GM19452 (cell line): ENCODE results near the gene SLC35B2.

ENCODE experiments used
- ATAC-seq: cut with Tn5 transposase; IDR thresholded peaks from one replicate; pipeline ENCODE4 v1.9.1; 2021; ENCODE audit not compliant: unreplicated experiment

Gene SLC35B2, protein sequence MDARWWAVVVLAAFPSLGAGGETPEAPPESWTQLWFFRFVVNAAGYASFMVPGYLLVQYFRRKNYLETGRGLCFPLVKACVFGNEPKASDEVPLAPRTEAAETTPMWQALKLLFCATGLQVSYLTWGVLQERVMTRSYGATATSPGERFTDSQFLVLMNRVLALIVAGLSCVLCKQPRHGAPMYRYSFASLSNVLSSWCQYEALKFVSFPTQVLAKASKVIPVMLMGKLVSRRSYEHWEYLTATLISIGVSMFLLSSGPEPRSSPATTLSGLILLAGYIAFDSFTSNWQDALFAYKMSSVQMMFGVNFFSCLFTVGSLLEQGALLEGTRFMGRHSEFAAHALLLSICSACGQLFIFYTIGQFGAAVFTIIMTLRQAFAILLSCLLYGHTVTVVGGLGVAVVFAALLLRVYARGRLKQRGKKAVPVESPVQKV

DNA sequence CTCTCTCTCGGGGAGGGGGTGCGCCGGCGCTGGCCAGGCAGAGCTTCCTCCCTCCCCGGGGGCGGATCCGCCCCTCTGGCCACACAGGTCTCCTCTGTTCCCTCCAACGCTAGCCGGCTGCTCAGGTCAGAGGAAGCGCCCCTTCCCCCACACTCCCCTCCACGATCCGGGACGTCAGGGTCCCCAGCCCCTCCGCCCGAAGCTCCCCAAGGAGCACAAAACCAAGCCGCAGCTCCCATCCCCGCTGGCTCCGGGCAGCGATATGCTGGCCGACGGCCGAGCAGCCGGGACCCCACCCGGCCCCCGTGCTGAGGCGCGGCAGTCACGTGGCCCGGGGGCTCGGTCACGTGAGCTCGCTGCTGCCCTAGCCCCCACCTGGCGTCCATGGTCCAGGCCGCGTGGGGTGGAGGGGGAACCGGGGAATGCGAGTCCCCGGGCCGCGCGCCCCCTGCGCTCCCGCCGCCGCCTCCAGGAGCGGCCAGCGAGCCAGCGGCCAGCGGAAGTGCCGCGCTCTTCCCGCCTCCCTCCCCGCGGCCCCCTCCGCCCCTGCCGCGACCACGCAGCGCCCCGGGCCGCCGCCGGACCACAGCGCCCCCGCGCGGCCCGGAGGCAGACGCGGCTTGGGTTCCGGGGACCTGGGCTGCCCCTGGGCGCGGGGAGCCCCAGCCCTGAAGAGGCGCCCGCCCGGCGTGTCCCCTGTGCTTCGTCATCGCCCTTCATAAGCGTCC lies at the start of gene SLC35B2:
SLC35B2 (minus strand) TSS at position 504 of the 728 bp plus-strand sequence; CDS start at position 386, 118 bp downstream.
- ATAC-seq, result peak; percentile 52

DNA sequence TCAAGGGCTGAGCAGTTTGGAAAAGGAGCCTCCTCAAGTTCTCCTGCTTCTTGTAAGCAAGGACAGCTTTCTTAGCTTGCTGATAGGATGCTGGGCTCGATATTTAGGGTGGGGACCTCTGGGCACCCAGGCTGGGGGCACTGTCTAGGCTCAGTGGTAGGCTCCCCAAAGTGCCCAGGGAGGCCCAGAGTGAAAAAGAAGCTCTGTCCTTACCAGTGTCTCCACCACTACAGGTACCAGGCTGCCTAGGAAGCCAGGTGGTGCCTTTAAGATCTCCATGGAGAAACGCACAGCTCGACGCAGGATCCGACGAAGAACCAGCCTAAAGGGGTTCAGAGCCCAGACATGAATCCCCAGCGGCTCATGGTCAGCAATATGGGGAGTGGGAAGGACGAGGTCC lies 49.4 kb upstream of the SLC35B2 start:
- ATAC-seq, result no peak

DNA sequence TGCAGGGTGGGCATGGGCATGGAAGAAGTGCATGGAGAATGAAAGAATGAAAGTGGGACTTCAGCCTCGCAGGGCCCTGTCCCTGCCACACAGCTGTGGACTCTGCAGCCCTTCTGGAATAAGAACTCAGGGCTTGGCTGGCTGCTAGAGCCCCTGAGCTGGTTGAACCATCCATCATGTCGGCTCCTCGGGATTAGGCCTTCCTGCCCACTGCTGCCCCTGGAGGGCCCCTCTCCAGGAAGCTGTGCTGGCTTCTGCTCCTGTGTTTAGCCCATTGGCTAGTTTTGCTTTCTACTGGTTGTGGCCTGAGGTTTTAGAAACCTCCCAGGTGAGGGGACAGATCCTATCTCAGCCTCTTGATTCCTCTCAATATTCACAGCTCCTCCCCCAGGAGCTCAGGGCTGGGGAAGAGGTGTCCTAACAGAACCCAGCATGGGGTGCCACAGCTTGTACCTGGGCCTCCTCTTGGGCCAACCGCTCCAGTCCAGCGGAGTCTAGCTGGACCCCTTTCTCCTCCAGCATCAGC lies 47.9 kb upstream of the SLC35B2 start:
- no peak for ATAC-seq

DNA sequence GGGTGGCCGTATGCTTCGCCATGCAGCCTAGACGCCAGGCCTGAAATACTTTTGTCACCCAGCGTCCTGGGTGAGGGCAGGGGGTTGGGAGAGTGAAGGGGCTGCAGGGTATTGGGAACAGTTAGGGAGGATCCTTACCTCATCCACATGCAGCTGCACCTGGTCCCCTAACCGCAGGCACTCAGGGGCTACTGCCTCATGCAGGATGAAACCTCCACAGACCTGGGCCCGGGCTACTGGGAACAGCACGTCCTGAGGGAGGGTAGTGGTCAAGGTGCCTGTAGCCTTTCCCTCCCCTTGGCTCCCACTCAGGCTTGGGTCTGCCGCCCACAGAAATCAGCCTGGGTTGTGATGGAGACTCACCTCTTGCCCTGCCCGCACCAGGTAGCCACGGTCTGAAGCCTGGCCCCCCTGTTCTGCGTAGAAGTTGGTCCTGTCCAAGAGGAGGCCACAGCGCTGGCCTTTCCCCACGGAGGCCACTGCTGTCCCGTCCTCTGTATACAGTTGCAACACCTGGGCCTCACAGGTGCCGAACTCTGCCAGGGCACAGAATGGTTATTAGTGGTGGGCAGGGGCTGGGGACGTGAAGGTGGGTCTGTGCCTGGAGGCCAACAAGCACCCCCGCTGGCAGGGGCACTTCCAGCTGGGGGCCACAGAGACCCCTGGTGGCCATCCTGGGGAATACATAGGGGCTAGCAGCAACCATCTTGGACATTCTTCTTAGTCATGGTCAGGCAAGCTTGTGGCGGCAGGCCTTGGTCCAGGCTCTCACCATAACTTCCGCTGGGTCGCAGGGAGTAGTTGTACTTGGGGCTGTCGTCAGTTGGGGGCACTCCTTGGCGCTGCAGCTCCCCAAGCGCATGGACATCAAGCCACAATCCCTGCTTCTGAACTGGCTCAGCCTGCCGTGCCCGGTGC lies 47.2 kb upstream of the SLC35B2 start:
- ATAC-seq, result no peak

DNA sequence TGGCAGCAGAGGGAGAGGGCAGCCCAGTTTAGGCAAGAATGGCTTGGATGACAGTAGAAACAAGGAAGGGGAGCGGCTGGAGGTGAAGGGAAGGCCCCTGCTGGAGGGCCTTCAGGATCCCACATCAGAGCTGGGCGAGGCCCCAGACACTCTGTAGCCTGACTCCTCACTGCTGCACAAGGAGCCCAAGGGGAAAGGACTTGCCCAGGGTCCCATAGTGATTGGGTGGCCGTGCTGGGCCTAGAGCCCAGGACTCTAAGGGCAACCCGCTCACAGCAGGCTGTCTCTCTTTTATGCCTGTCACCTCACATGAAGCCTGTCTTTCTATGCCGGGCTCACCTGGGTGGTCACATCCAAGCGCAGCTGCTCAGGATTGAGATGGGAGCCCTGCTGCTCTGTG lies 46.5 kb upstream of the SLC35B2 start:
- no peak for ATAC-seq

DNA sequence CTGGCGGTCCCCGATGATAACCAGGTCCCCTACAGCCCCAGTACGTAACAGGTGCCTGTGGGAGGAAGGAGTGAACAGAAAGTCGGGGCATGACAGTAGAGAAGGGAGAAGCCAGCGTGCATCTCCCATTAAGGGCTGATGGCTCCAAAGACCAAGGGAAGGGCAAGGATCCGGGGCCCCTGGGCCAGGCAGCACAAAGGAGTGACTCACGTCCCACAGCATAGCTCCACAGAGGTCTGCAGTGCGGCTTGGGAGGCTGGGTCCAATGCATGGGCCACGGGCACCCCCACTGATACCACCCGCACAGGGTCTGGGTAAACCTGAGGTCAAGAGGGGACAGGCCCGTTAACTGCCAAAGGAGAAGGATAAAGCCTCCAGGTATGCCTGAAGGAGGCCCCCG lies 45.5 kb upstream of the SLC35B2 start:
- no peak for ATAC-seq

DNA sequence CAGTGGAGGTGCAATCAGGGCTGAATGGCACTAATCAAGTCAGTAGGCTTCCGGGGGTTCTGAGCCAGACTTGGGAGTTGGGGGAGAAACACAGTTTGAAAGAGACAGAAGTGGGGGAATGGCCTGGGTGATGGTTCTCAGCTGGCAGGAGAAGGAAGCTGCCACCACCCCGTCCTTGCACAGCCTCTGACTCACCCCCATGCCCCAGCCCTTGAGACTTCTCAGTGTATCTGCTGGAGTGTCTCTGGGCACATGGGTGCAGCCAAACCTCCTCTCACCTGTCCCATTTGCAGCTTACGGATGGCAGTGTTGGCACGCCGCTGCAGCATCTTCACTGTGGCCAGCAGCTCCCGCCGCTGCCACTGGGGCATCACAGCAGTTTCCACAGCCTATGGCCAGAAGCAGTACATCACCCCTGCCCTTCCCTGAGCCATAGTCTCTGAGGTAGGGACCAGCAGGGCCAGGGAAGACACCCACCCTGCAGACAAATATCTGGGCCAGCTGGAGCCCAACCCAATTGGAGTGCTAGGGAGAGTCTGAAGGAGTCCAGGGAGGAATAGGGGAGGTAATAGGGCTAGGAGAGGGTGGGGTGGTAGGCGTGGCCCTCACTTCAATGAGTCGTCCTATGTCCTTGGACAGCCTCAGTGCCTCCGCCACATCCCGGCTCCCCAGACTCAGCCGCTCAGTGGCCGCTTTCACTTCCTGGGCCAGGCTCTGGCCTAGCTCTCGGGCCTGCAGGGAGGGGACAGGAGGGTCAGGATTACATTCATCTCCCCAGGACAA lies 44.6 kb upstream of the SLC35B2 start:
- no peak for ATAC-seq

DNA sequence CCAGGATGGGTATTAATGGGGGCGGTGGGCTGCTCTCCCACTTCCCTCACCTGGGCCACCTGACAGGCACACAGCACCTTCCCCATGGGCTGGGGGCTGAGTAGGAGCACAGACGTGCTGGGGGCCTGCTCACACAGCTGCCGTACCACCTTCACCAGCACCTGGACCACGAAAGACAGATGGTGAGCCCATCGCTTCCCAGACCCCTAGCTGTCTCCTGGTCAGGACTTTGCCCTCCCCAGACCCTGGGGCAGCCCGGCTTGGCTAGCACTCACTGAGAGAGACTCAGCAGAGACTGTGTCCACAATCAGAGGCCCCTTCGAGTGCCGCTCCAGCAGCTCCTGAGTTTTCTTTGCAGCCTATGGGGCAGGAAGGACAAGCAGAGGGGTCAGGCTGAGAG lies 43.8 kb upstream of the SLC35B2 start:
- ATAC-seq, result no peak

DNA sequence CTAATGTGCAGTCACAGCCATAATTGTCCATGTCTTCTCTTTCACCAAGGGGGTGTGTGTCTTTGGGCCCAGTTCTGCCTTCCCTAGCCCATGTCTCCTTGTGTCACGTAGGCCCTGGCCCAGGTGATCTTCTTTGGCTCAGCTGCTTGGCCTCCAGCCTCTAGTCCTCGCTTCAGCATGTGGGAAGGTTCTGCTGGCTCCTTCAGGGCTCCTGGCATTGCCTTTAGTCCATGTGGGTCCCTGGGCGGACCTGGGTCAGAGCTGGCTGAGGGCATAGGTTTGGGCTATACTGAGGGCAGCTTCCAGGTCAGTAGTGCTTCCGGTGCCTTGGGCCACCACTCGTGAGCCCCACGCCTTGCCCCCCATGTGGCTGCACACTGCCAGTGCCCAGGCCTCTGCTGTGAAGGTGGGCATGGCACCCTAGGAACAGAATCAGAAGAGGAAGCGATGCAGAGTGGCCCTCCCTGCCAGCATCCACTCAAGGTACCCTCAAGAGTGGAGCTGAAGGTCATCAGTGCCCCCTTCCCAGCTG lies 43.0 kb upstream of the SLC35B2 start:
- ATAC-seq, result no peak

DNA sequence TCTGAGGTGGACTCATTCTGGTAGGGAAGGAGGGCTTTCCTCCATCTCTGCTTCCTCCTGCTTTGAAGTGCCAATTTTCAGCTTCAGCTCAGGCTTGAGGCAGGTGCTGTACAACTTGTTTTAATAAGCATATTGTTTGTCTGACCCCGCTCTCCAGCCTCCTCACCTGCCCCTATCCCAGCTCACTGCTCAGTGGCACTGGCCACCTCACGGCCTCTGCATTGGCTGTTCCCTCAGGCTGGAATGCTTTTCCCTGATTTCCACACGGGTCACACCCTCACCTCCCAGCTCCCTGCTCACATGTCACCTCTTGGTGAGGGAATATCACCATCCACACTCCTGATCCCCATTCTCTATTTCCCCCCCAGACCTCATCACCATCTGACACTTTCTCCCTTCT lies 41.5 kb upstream of the SLC35B2 start:
- ATAC-seq, result no peak

DNA sequence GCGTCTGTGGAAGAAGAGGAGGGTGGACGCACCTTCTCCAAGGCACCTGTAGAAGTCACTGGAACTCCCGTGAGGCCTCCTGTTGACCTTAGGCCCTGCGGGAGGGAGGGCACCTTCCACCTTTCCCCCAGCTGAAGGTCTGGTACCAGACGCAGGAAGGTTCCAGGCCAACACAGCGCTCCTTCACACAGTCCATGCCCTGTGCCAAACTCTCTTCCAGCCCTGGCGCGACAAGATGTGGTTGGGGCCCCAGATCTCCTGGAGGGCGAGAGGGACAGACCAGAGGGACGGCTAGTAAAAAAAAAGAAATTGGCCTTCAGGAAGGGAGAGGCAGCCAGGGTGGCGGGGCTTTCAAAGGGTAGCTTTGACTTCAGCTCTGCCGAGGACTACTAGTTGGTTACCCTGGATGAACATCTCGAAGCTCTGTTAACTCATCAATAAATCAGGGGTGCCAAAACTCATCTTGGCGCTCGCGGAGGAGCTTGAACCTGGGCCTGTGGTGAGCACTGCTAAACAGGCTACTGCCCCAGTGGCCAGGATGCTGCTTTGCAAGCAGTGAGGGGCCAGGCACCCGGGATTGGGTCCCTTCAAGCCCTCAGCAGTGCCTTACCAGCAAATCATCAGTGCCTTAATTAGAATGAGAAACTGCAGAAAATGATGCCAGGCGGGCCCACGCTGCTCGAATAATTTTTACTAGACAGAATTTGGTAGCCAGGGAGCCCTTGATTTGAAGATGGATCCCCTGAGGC lies 40.9 kb upstream of the SLC35B2 start:
- ATAC-seq, result no peak

DNA sequence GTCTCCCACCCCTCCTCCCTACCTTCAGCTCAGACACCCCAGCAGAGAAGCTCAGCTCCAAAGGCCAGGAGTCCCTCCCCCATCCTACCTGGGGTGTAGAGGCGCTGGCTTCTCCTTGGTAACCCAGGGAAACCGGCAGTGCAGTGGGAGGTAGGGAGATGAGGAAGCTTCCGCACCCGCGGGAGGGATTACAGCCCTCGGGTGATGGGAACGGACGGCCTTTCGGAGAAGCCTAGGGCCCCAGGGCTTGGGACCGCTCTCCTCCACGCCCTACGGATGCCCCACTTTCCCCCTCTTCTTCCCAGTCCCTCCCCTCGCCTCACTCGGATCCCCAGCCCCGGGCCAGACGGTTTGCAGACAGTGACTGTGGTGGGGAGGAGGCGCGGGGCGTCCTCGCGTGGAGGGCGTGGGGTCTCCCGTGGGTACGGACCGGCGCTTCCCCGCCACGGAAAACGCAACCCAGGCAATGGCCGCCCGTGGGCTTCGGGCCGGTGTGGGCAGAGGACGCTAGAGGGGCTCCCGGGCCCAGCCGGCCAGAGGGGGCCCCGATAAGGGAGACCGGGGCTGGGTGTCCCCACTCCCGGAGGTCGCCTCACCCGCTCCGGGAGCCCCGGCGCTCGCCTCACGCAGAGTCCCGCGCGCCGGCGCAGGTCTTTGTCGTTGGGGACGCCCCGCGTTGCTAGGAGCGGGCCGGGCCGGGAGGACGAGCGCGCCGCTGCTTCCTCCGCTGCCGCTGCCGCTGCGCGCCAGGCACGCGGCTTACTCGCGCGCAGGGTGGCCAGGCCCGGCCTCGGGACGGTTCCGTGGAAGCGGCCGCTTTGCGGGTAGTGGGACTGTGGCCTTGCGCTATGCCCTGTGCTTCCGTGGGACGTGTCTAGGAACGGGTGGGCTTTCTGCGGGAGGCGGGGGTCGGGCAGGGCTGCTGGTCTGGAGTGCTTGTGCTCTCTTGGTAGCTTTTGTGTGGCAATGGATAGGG lies 40.0 kb upstream of the SLC35B2 start:
- ATAC-seq, result no peak

DNA sequence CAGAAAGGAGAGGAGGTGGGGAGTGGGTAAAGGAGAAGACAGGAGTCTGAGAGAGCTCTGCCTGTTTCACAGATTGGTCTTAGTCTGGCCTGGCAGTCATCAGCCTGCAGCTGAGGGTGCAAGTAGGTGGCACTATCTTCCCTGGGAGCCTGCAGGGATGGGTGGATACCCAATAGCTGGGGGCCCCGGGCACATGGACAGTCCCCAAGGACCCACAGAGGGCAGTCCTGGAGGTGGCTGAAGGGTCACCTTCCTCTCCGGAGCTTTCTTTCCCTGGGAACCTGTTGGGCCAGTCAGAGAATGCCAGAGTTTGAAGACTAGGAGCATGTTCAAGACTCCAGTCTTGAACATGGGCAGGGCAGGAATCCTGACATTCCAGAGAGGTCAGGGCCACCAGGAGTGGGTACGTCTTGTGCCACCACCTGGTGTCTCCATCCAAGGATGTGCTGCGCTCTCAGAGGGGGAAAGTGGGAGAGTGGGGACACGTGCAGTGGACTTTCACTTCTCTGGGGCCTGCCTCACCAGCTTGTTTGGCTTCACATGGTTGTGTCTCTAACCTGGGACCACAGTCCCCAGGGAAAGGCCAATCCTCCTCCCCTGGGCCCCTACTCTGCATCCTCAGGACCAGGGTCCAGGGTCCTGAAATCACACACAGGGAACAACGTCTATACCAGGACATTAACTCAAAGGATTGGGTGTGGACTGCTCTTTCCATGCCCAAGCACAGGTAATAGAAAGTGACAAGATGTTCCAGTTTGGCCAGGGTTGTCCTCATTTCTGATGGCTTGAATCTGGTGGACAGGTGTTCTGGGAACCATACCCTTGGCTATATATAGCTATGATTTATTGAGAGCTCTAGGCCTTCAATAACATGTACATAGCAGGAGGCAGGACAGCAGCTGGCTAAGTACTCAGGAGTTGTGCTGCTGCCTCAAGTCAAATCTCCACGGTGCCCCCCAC lies 37.8 kb upstream of the SLC35B2 start:
- ATAC-seq, result no peak

DNA sequence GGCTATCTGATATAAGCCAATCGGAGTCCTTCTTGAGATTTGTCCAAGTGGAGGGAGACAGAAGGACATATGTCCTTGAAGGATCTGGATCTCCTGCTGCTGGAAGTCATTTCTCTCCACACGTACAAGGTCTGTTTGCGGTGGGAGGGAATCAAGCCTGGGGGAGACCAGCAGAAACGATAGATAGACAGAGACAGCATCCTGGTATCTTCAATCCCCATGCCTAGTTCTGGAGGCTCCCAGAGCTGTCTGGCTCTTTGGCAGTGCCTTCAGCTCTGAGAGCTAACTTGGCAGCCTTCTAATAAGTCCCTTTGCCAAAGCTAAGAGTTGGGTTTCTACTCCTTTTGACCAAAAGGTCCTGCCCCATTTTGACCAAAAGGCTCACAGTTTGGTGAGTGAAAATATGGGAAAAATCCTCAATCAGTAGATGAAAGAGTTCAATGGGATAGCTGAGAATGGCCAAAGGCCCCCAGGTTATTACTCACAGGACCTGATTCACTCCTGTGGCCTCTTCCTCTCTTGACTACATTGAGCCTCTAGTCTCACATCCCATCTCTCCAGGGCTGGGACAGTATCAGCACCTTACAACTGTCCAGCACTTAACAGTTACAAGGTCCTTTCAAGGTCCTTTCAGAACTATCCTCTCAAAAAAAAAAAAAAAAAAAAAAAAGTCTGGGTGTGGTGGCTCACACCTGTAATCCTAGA lies 35.5 kb upstream of the SLC35B2 start:
- no peak for ATAC-seq

DNA sequence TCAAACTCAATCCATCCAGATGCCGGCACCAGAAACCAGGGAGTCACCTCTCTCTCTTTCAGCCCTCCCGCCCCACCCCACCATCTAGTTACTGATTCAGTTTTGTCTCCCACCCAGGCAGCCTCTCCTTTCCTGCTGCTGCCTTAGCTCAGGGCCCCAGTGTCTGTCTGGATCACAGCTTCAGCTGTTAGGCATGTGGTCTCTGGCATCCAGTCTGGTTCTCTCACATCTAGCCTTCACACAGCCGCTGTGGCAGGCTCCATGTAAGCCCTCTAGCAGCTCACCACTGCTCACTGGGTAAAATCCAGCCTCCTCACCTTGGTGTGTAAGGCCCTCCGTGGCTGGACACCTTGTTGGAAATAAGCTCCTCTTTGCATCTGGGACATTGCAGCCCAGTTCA lies 34.5 kb upstream of the SLC35B2 start:
- ATAC-seq, result no peak

DNA sequence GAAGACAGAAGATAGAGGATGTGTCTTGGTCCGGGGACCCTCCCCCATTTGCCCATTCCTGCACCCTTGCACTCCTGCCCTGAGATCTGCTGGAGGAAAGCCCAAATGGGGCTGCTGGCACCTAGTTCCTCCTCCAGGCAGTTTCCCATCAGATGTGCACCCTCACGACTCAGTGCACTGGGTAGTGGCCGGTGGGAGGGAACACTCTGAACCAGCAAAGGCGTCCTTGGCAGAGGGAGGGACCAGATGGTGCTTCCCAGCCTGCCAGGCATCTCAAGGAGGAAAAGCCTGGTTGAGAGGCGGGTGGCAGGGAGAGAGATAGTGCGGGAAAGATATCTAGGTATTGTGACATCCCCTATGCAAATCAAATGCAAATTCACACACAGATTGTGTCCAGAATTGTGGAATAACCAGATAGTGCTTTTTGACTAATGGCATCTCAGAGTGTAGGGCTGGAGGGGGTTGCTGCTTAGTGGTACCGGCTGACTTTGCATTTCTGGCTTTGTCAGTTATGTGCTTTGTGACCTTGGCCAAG lies 32.5 kb upstream of the SLC35B2 start:
- no peak for ATAC-seq
